NCI-H2227 treated with DMSO at 0.1 percent for 48 hours (cell line): Measurements from ENCODE around the gene MBD5.
"Not testable (repeated sequence)": the region's sequence is repeated elsewhere in the genome, so short reads cannot be mapped to it uniquely, and the experiment has no call there.

Experiments used
- DNase-seq: peaks from one replicate; lab custom pipeline; 2025; lab: John Stamatoyannopoulos, UW

The MBD5 gene

GRCh38 chr2:148021059-148021861, at the start of gene MBD5:
Gene MBD5 (plus strand): TSS chr2:148021091.
- peak; percentile 53 for DNase-seq

DNA sequence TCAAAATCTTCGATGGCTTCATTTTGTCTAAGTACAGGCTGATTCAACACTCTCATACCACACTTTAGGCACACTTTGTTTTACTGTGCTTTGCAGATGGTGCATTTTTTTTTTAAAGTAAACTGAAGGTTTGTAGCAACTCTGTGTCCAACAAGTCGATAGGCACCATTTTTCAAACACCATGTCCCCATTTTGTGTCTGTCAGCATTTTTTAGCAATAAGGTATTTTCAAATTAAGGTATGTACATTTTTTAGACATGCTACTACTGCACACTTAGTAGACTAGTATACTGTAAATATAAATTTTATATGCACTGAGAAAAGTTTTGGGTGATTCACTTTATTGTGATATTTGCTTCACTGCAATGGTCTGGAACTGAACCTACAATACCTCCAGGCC, 44.8 kb upstream of the MBD5 start:
- DNase-seq: no peak

DNA sequence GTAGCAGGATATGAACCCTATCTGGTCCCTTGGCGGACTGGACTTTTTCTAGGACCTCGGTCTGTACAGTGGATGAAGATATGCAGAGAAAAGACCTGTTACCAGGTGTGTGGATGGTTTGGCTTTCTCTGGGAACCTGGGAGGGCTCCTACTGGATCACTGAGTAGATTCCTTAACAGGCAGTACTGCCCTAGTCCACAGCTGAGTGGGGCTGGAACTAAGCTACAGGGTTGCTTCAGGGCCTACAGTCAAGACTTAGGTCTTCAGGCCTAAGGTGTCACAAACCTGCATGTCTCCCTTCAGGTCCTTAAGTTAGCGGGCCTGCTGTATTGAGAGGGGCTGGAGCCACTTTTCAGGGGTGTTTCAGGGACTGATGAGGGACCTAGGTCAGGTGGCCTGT, 43.2 kb upstream of the MBD5 start:
- no peak for DNase-seq

GRCh38 chr2:147980940-147981528, 39.9 kb upstream of the MBD5 start:
- no peak for DNase-seq

- DNase-seq: no peak
Observed at GRCh38 chr2:147989102-147989501, 31.8 kb upstream of the MBD5 start.

DNA sequence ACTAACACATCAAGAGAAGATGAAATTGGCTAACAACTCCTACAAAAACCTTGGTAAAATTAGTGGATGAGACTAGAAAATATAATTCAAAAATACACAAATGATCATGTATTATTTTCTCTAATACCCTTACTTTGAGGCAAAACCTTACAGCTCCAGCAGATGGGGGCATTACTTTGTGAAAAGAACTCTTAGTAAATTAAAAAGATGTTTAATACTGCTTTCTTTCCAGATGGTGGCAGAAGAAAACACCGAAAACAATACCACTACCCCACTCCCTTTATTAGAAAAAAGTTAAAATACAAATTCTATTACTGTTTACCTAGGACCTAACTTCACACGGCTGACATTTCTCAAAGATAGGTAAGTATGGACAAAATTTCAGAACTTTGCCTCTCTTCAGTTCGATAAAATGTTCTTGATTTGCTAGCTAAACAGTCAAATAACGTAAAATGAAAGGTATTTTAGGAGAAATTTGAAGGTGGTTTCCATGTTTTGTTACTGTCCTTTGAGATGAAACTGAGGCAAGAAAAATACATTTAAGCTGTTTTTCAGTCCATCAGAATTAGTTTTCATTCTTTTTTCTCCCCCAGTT, 31.0 kb upstream of the MBD5 start:
- peak; percentile 35 for DNase-seq

GRCh38 chr2:147994965-147995364, 25.9 kb upstream of the MBD5 start:
- DNase-seq: not testable (repeated sequence)

DNA sequence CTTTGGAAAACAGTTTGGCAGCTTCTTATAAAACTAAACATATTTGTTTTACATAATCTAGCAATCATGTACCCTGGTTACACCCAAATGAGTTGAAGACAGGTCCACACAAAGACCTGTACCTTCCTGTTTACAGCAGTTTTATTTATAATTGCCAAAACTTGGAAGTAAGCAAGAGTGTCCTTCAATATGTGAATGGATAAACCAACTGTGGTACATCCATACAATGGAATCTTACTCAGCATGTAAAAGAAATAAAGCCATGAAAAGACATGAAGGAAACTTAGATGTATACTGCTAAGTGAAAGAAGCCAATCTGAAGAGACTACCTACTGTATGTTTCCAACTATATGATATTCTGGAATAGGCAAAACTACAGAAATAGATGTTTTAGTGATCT, 24.1 kb upstream of the MBD5 start:
- DNase-seq: no peak

DNA sequence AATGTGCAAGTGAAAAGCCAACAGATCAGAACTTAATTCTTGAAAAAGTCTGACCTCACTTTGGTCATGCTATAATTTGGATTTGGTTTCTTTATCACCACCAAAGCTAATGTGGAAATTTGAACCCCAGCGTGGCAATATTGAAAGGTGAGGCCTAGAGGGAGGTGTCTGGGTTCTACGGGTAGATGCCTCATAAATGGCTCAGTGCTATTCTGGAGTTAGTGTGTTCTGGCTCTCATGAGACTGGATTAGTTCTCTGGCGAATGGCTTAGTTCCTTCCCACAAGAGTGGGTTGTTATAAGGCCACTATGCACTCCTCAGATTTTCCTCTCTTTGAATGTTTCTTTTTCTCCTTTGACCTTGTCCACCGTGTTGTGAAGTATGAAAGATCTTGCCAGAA, 22.7 kb upstream of the MBD5 start:
- DNase-seq: no peak

- no peak for DNase-seq
Observed at GRCh38 chr2:147999126-147999525, 21.8 kb upstream of the MBD5 start.

GRCh38 chr2:148000095-148000494, 20.8 kb upstream of the MBD5 start:
- no peak for DNase-seq

GRCh38 chr2:148002420-148002819, 18.5 kb upstream of the MBD5 start:
- not testable (repeated sequence) for DNase-seq

GRCh38 chr2:148006249-148007007, 14.5 kb upstream of the MBD5 start:
- DNase-seq: no peak

DNA sequence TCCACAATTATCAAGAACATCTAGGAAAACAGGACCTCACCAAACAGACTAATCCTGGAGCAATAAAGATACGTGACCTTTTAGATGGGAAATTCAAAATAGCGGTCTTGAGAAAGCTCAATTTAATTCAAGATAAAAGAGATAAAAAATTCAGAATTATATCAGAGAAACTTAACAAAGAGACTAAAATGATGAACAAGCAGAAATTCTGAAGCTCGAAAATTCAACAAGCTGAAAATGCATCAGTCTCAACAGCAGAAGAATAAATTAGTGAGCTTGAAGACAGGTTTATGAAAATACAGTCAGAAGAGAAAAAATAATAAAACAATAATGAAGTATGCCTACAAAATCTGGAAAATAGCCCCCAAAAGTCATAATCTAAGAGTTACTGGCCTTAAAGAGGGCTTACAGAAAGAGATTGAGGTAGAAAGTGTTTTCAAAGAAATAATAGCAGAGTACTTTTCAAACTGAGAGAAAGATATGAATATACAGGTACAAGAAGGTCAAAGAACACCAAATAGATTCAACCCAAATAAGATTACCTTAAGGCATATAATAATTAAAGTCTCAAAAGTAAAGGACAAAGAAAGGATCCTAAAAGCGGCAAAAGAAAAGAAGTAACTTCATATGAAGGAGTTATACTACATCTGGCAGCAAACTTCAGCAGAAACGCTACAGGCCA, 13.5 kb upstream of the MBD5 start:
- no peak for DNase-seq

DNA sequence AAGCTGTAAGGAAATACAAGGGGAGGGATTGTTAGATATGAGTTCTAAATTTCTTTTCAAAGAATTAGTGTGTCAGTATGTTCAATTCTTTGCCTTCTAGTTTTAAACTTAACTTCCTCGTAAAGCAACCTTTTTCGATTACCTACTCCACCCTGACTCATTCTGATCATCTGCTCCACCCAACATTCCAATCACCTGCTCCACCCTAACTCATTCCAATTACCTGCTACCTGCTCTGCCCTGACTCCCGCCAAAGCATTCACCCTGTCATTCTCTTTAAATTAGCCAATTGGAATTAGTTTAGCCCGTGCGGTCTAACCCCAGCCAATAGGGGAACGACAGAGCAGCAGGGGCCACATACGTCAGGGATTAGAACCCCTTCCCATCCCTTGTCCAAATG, 12.5 kb upstream of the MBD5 start:
- not testable (repeated sequence) for DNase-seq

GRCh38 chr2:148013876-148014275, 7.0 kb upstream of the MBD5 start:
- DNase-seq: no peak

- DNase-seq: no peak
Observed at GRCh38 chr2:148014616-148015015, 6.3 kb upstream of the MBD5 start.

DNA sequence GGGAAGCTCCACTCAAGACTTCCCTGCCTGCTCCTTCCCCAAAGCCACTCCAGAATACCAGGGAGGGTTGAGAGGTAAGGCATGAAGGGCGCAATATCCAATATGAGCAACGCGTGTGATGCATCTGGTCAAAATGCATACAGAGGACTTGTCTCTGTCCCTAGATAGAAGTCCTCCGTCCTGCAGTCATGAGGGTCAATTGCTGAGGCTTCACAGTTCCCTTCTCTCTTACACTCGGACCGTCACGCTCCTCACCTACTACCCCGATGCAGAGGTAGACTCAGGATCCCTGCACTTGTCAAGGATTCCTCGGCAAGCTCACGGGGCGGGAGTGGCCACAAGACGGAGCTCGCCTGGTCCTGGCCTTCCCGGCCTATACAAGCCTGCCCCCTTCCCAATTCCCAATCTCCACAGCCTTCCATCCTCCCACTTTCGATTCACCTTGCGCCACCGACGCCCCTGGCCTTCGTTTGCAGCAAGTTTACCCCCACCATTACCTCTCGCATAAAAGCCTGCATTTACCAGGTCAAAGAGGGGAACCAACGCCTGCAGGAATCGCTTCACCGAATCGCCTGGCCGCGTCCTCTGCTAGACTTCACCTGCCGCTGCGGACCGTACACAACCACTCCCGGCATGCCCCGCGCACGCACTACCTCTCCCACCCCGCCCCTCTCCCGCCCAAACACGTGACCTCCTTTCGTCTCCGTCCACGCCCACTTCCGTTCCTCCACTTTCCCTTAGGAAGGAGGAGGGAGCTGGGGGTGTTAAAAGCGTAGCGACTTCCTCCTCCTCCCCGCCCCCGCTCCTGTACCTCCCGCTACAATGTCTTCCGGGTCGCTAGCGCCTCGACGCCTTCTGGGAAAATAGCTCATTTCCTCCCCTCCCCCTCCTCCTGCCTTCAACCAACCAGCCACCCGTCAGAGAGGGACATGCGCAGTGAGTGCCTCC, 506 bp upstream of the MBD5 start, which contains the start of gene ORC4:
TSS of gene ORC4 (minus strand) at position 627 of the 948 bp plus-strand sequence. CDS start 44,779 bp downstream, outside the sequence.
- peak; percentile 100 for DNase-seq

DNA sequence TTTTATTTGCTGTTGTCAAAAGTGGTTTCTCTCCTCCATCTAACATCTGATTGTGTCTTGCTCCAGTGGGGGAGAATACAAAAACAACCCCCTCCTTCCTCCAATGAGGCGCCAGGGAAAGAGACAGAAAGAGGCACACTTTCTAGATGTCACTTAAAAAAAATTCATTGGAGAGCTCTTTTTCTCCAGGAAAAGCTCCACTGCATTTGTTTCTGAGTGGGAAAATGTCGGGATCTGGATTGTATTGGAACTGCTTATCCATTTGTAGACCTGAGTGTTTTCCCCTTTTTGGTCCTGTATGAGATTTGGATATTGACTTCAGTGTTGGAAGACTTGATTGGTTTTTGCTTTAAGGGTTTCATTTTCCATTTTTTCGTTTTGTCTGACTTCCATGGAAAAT, 995 bp downstream of the MBD5 start:
- DNase-seq: peak; percentile 48

GRCh38 chr2:148022351-148022750, 1.5 kb downstream of the MBD5 start:
- DNase-seq: no peak

DNA sequence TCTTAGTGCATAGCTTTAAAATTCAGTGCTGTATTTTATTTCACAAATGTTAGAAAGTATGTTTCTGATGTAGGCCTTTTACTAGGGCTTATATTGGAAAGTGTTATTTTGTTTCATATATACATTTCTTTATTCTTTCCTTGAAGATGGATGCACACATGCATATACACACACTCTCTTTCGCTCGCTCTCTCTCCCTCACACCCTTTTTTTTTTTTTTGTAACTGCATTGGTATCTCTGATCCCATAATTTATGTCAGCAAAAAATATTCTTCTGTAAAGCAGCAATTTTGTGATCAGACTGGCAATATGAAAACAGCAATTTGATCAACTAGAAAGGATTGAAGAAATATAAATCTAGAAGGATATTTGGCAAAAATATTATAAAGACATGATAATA, 2.0 kb downstream of the MBD5 start:
- DNase-seq: no peak
